HG03196 (cell line): ENCODE data around the gene CXCL3.

Experiments
- ATAC-seq: cut with Tn5 transposase; IDR thresholded peaks from one replicate; pipeline ENCODE4 v1.9.1; 2021; ENCODE audit not compliant: unreplicated experiment

The CXCL3 gene

DNA sequence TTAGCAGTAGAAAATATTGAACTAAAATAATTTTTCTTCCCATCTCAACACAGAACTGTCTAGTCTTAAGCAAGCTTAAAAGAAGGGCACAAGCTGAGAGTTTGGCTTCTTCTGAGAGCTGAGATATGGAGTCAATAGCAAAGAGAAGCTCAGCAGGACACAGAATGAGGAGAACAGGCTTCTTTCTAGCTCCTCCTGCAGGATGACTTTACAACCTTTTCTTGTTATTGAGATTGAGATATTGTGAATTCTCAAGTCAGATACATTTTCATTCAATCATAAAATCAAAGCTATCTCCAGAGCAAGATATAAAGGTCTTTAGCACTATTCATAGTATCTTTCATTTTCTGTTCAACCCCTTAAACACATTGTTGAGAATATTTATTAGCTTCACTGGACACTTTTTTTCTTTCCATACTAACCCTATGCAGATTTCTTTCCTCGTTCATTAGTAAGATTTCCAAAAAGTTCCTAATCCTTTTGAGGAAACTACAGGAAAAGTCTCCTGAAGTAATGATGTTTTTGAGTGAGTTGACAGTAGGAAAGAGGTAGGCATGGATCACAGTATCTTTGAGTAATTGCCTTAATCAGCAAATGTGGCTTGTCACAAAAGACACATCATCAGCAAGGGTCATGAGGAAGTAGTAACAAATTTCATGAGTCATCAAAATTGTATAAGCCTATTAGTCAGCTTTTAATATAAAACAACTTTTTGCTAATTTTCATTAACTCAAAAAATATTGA is 17.8 kb upstream of the CXCL3 start:
- no peak for ATAC-seq

DNA sequence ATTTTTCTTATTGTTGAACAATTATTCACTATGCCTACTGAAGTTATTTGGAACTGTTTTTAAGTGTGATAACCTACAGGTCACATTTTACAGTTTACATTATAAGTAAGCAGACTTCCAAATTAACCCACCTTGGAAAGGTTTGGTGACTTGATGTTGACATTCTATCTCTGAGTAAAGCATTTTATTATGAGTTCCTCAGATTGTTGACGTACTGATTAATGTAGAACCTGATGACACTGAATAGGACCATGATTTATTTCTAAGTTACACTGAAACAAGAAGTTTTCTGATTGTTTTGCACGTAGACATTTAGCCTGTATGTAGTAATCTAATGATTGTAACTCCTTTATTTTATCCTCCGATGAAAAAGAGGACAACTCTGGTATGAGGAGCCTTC is 17.0 kb upstream of the CXCL3 start:
- ATAC-seq = no peak

DNA sequence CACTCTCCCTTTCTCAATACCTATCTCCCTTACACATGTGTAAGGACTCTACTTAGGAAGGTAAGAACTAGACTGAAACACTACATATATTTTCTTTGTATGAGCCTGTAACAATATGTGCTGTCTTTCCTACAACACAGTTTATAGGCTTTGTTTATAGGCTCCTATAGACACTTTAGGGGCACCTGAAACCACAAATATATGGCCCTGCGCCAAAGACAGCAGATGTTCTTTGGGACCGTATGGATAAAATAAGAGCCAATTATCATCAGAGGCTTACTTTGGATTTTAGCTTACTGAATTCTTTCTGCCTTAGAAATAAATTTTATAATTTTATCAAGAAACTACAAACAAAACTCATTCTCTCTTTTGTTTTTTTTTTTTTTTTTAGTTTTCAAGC is 16.6 kb upstream of the CXCL3 start:
- no peak for ATAC-seq

DNA sequence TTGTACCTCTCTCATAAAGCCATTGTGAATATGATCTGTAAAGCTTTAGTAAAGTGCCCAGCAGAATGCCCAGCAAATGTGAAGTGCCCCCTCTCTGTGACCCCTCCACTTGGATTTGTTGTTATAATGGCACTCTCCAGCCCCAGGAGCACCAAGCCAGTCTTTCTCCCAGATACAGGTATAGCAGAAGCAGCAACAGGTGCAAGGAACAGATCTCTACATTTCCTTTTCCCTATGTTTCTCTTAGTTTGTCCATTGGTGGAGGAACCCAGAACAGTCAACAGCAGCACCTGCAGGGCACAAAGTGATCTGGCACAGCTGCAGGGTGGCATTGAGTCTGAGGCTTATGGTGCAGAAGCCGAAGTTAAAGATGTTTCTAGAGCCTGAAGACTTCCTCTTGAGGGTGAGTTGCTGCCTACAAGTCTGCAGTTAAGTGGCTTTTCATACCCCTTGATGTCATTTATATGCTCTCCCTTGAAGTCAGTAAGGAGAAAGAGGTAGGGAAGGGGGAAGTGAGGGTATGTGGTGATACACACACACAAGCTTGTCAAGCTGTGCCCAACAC is 16.1 kb upstream of the CXCL3 start:
- ATAC-seq = no peak

DNA sequence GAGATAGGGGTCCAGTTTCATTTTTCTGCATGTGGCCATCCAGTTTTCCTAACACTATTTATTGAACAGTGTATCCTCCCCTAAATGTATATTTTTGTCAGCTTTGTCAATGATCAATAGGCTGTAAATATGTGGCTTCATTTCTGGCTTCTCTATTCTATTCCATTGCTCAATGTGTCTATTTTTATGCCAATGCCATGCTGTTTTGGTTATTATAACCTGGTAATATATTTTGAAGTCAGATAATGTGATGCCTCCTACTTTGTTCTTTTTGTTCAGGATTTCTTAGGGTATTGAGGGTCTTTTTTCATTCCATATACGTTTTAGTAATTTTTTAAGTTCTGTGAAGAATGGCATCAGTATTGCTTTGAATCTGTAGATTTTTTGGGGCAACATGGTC is 8.7 kb upstream of the CXCL3 start:
- ATAC-seq = no peak

DNA sequence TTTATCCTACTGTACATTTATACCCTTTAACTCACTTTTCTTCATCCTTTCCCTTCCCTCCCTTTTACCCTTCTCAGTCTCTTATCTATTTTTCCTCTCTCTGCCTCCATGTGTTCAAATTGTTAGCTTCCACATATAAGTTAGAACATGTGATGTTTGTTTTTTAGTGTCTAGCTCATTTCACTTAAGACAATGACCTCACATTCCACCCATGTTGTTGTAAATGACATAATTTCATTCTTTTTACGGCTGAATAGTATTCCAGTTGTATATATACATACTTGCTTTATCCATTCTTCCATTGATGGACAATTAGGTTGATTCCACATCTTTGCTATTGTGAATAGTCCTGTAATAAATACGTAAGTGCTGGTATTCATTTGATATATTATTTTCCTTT is 7.3 kb upstream of the CXCL3 start:
- no peak for ATAC-seq

DNA sequence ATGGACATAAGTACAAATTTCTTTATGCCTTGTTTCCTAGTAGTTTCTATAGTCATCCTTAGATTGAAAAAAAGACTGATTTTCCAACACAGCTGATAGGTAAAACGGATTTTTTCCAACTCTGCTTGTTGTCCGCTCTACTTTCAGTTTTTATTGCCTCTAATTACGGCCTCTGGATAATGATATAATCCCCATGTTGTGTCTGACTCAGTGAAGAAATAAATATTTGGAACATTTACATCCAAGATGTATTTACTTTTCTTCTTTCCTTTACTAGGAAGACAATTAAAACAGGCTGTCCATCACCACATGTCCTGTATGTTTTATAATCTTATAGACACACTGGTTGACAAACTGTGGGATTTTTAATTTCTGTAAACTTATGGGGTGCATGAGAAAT is 6.8 kb upstream of the CXCL3 start:
- ATAC-seq = no peak

DNA sequence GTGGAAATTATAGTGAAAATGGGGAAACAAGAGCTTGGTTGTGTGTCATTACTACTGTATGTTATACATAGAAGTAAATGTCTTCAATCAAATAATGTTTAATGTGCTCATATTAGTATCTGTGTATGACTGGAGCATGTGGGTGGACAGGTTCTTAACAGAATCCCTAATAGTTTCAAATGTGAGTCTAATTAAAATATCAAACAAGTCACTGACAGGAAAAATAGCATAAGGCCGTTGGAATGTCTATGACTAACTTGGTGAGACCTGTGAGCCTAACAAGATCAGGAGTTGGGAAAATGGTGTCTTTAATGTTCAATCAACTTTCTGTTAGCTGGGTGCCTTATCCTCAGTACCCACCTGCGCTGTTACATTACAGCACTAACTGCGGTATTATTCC is 6.2 kb upstream of the CXCL3 start:
- no peak for ATAC-seq

DNA sequence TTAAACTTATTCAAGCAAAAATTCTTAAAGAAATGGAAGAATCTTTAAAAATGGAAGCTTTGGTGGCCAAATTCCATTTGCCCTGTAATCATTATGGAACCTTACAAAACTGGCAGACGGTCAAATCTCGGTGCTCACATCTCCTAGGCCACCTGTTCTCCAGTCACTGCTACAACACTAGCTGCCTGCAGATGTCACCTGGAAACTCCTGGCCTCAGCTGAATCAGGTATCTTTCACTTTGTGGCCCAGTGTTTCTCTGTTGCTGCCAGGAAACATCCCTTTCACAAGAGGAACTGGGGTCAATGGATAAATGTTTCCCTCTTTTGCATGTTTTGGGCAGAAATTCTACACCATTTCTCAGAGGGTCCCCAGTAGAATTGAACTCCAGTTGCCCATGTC is 4.2 kb upstream of the CXCL3 start:
- ATAC-seq = no peak

DNA sequence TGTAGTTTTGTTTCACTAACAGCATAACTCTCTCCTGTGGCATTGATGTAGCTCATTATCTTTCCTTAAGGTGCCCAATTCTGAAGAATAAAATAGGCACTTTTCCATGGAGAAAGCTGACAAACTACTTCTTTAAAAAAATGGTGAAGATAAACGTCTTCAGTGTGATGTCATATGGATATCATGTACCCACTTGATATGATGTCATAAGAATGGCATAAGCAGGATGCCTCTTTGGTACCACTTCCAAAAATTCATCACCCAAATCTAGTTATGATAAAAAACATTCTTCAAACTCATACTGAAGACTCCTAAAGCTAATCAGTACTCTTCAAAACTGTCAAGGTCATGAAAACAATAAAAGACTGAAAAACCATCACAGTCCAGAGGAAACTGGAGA is 2.9 kb upstream of the CXCL3 start:
- ATAC-seq = no peak

DNA sequence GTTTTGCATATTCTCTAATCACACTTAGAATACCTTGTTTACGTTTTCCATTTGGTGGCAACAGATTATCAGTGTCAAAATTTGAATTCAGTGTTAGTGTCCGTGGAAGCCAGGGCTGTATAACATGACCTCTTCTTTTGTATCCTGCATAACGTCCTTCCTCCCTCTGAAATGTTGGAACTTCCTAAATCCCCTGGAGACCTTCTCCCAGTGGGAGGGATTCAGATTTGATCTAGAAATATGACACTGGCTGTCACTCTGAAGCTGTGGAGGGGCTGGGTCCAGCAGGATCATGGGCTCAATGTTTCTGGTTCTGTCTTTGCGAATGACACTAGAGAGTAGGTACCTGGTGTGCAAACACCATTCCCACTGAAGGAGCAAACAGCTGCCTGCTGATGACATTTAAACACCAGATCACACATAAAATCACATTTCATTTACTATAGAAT is 850 bp upstream of the CXCL3 start:
- no peak for ATAC-seq

DNA sequence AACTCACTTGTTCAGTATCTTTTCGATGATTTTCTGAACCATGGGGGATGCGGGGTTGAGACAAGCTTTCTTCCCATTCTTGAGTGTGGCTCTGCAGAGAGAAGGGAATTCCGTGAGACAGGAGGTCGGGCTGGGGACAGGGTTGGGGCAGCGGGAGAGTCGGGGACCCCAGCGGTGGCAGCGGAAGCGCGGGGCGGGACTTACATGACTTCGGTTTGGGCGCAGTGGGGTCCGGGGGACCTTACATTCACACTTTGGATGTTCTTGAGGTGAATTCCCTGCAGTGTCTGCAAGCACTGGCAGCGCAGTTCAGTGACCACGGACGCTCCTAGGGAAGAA is 434 bp downstream of the CXCL3 start:
- no peak for ATAC-seq

DNA sequence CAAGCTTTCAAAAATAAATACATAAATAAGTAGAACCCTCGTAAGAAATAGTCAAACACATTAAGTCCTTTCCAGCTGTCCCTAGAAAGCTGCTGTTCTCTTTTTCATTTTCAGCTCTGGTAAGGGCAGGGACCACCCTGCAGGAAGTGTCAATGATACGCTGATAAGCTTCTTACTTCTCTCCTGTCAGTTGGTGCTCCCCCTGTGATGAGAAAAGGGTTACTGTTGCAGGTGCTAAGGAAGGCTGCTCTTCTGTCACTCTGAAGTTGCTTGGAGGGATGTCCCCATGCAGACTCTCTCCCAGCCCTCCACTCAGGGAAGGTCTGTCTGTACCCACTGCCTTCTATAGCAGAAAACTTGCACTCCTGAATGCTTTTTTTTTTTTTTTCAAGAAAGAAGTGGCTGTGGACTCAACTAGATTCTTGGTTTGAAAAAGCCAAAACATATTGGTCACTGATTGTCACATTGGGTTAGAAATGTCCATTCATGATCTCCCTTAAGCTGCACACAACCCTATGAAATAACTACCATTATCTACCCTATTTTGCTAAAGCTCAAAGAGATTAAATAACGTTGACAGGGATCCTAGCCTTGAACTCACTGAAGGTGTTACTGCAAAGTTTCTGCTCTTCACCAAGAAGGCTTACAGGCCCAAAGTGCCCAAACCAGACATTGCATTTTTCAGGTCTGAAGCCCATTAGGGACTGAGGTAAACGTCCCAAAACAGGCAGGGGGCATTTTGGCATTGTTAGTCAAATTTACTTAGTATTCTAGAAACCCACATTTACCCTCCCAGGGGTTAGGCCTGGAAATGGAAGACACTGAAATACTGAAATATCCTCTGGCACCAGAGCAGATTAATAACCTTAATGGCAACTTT is 1.2 kb downstream of the CXCL3 start:
- no peak for ATAC-seq

DNA sequence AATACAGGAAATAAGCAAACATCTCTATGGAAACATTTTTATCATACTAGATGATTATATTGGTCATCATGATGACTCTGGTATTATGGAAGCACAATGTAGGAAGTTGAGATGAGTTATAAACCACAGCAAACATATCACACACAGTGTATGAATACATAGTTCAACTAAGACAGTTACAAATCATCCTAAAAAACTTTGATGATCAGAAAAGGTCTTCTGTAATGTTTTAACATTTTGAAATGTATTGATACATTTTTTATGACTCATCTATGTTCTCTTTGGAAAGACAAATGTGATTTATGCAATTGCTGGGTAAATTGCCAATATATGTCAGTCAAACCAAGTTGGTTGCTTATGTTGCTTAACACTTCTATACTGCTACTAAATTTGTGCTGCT is 4.8 kb downstream of the CXCL3 start:
- no peak for ATAC-seq

DNA sequence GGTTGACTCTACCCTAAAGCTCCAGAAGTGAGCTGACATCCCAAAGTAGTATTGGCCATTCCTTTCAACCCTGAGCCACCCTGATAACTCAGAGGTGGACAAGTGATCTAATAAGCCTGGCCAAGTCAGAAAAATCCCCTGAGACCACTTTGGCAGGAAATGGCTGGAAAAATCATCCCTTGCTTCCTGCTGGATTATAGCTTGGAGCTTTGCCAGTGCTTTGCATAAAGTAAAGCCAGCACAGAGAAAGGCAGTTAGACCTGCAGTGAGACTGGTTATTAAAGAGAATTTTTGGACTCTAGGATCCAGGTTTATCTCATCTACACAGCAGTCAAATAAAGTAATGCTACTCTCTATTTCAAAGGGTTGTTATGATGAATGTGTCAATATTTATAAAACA is 6.4 kb downstream of the CXCL3 start:
- no peak for ATAC-seq

DNA sequence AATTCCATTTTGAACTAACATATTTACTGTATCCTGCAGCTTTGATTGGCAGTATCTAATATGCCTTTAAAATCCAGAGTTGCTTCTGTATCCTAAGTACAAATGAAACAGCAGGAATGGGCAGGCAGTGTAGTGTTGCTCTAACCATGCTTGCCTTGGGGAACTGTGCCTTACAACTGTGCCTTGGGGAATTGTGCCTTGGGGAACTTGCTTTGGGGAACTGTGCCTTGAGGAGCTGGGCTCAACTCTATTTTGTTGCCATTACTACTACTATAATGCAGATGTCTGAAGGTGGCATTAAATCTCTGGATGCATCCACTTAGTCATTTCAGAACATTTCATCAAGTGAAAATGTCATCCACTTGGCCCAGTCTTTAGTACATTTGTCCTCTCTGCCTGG is 6.9 kb downstream of the CXCL3 start:
- ATAC-seq = no peak

DNA sequence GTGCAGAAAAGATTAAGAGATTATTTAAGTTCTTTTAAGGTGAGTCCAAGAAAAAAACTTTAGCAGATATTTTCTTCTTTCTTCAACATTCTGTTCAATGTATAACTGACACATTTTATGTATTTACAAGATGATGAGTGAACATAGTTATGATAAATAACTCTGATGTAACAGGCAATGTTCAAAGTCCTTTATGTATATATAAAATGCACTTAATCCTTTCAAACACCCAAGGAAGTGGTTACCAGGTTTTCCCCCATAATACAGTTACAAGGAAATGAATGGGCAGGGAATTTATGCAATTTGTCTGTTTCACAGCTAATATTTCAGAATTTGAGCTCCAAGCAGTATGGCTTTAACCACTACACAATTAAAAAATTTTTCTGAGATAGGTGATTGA is 8.2 kb downstream of the CXCL3 start:
- no peak for ATAC-seq

DNA sequence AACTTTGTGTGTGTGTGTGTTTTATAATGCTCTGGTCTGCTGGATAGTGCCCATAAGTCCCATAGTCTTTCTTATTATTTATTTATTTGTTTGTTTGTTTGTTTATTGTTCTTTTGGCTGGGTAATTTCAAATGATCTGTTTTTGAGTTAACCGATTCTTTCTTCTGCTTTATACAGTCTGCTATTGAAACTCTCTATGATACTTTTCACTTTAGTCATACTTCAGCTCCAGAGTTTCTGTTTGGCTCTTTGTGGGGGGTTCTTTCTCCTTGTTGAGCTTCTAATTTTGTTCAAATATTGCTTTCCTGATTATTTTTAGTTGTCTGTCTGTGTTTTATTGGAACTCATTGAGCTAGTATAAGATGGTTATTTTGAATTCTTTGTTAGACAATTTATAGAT is 10.0 kb downstream of the CXCL3 start:
- ATAC-seq = no peak

DNA sequence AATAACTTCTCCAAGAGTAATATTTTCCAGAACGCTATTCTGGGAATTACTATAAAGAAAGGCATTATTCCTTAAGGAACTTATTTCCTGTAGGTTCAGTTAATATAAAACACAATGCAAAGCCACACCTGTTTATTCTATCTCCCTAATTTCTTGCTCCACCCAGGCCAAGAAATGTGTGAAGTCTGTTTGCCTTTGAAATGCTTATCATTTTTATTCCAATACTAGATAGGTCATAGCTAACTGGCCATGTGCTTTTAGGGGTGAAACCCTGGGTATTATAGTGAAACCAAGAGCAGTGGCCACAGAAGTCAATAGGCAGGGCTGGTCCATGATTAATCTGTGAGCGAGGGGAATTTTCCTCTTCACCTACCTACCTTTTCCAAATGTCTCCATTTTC is 14.8 kb downstream of the CXCL3 start:
- ATAC-seq = no peak

DNA sequence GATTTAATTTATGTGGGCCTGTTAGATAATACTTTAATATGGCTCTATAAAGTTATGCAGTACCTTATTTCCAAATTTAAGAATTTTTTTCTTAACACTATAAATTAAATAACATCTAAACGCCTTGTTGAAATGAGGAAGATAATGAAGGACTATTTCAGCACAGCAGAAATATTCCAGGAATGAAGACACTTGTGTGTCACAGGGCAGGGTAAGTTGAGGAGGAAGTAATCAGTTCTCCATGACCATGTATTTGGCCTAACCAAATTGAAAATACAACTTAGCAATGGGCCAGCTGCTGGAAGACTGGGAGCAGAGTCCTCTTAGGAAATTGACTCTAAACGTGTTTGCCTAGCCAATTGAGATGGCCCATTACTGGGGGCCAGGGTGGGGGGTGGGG is 16.9 kb downstream of the CXCL3 start:
- no peak for ATAC-seq

DNA sequence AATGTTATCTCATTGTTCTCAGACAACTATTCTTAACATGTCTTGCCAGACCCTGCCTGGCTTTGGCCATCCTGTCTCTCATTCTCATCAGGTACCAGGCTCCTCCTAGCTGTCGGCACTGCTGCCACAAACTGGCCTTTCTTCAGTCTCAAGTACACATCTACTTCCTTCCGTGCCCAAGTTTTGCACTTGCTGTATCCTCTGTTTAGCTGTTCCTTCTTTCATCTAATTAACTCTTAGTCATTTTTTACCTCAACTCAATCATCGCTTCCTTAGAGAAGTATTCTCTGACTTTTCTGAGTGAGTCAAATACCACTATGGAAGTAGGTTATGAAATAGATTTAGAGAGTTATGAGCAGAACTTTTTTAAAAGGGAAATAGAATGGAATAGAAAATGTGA is 19.7 kb downstream of the CXCL3 start:
- ATAC-seq = no peak

DNA sequence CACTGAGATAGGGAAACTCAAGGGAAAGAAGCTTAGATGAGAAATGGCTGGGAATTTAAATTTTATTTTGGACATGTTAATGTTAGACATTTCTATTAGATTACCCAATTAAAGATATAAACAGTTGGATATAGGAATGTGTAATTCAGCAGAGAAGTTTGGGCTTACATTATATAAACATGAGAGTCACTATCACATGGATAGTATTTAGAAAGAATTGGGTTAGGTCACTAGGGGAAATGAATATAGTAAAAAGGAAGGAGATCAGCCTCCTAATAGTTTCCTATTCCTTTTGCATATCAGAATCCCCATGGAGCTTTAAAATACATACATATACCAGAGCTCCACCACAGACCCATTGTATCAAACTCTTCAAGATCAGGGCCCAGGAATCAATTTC is 20.4 kb downstream of the CXCL3 start:
- ATAC-seq = no peak
